Activated CD4-positive, alpha-beta T cell treated with anti-CD3 and anti-CD28 coated beads, Interleukin-2, amount 50 U/mL, for 48 hours (primary cell): ENCODE results near the gene TNIP3.

Experiments used
- DNase-seq, 2 experiments: peaks; one replicate each; pipeline ENCODE4 v3.0.0-alpha.2; 2020

Gene TNIP3

GRCh38 chr4:121129606-121130325, 34.4 kb downstream of the TNIP3 start:
- DNase-seq: no peak

GRCh38 chr4:121127100-121127499, 37.0 kb downstream of the TNIP3 start:
- DNase-seq: no peak

GRCh38 chr4:121126449-121127006, 37.6 kb downstream of the TNIP3 start:
- DNase-seq: no peak

- no peak for DNase-seq
Observed at GRCh38 chr4:121125498-121125885, 38.6 kb downstream of the TNIP3 start.

- DNase-seq: no peak
Observed at GRCh38 chr4:121122661-121123060, 41.5 kb downstream of the TNIP3 start.

GRCh38 chr4:121119715-121120114, 44.4 kb downstream of the TNIP3 start:
- DNase-seq: no peak

- DNase-seq: no peak
Observed at GRCh38 chr4:121118344-121118743, 45.8 kb downstream of the TNIP3 start.

- DNase-seq: no peak
Observed at GRCh38 chr4:121114756-121115155, 49.4 kb downstream of the TNIP3 start.

- DNase-seq: no peak
Observed at GRCh38 chr4:121112530-121112929, 51.6 kb downstream of the TNIP3 start.

GRCh38 chr4:121108557-121108956, 55.6 kb downstream of the TNIP3 start:
- DNase-seq: no peak

- DNase-seq: no peak
Observed at GRCh38 chr4:121107507-121107906, 56.6 kb downstream of the TNIP3 start.

- no peak for DNase-seq
Observed at GRCh38 chr4:121100093-121100775, 63.9 kb downstream of the TNIP3 start.

GRCh38 chr4:121098266-121098665, 65.9 kb downstream of the TNIP3 start:
- DNase-seq: no peak

- no peak for DNase-seq
Observed at GRCh38 chr4:121096629-121097028, 67.5 kb downstream of the TNIP3 start.

GRCh38 chr4:121096191-121096590, 67.9 kb downstream of the TNIP3 start:
- no peak for DNase-seq

GRCh38 chr4:121094297-121094966, 69.7 kb downstream of the TNIP3 start:
- DNase-seq: no peak

GRCh38 chr4:121093261-121093660, 70.9 kb downstream of the TNIP3 start:
- no peak for DNase-seq

- no peak for DNase-seq
Observed at GRCh38 chr4:121091941-121092340, 72.2 kb downstream of the TNIP3 start.

- no peak for DNase-seq
Observed at GRCh38 chr4:121088867-121089266, 75.3 kb downstream of the TNIP3 start.
